CD14-positive monocyte (primary cell): ENCODE data around the gene ULK3. TPM values are rescaled to one million over a fixed set of nuclear protein-coding genes. Genes with fewer than 3 reads are reported as not detected.

Experiments
- DNase-seq, 3 donors: peaks; one replicate each; pipeline ENCODE4 v3.0.0-alpha.2; 2011 to 2022
- H2AFZ ChIP-seq: 2 replicates; pipeline ENCODE4 v1.6.0; 2012; ENCODE audit warnings: mild to moderate bottlenecking, low read depth, low read length, inconsistent platforms; ENCODE audit not compliant: insufficient read depth, poor library complexity, severe bottlenecking
- H3K27ac ChIP-seq, 2 donors: 1 replicate in 1 of 2; 2 replicates in 1 of 2; pipeline ENCODE4 v1.5.1; 2012 to 2013; ENCODE audit warnings: low read length in 2 of 2, control low read depth in 1 of 2, inconsistent platforms in 1 of 2, low read depth in 1 of 2, mild to moderate bottlenecking in 1 of 2
- H3K27me3 ChIP-seq, 2 donors: one replicate each; pipeline versions ENCODE4 v1.6.0 to v1.6.1; 2011 to 2013; ENCODE audit warnings: low read length in 2 of 2; ENCODE audit not compliant: control insufficient read depth in 2 of 2, insufficient read depth in 2 of 2
- H3K36me3 ChIP-seq, 2 donors: replicated peaks in 1 of 2; 1 replicate in 1 of 2; 2 replicates in 1 of 2; pipeline versions ENCODE4 v1.5.1 to v1.6.1; 2012 to 2013; ENCODE audit warnings: low read length in 2 of 2, control low read depth in 1 of 2, inconsistent platforms in 1 of 2, mild to moderate bottlenecking in 1 of 2; ENCODE audit not compliant: insufficient read depth in 2 of 2, control insufficient read depth in 1 of 2
- H3K4me1 ChIP-seq, 2 donors: 1 replicate in 1 of 2; 2 replicates in 1 of 2; pipeline versions ENCODE4 v1.5.1 to v1.6.1; 2012 to 2013; ENCODE audit warnings: low read length in 2 of 2, control low read depth in 1 of 2, inconsistent platforms in 1 of 2, mild to moderate bottlenecking in 1 of 2, moderate library complexity in 1 of 2; ENCODE audit not compliant: insufficient read depth in 2 of 2, control insufficient read depth in 1 of 2
- H3K4me2 ChIP-seq: replicated peaks from 2 replicates; pipeline ENCODE3; 2012; ENCODE audit warnings: low read length, moderate library complexity, mild to moderate bottlenecking; ENCODE audit not compliant: poor library complexity, severe bottlenecking; ENCODE audit errors: extremely low read depth
- H3K4me3 ChIP-seq, 3 experiments: fragments of 200-600 bp in 1 of 3; sonication (generic) in 1 of 3; replicated peaks in 1 of 3; 1 replicate in 2 of 3; 2 replicates in 1 of 3; pipeline ENCODE4 v1.5.1; 2011 to 2013; ENCODE audit warnings: low read length in 3 of 3, mild to moderate bottlenecking in 3 of 3, control low read depth in 2 of 3, low read depth in 2 of 3, inconsistent platforms in 1 of 3, moderate library complexity in 1 of 3
- H3K79me2 ChIP-seq: 2 replicates; pipeline ENCODE4 v1.6.0; 2012; ENCODE audit warnings: mild to moderate bottlenecking, control low read depth, inconsistent platforms, low read length, moderate library complexity; ENCODE audit not compliant: insufficient read depth
- H3K9ac ChIP-seq: 2 replicates; pipeline ENCODE4 v1.6.0; 2017; ENCODE audit warnings: low read length, mild to moderate bottlenecking; ENCODE audit not compliant: insufficient read depth, poor library complexity, severe bottlenecking
- H3K9me3 ChIP-seq, 2 donors: replicated peaks in 1 of 2; 1 replicate in 1 of 2; 2 replicates in 1 of 2; pipeline versions ENCODE4 v1.5.1 to v1.6.1; 2012 to 2013; ENCODE audit warnings: low read length in 2 of 2, control low read depth in 1 of 2; ENCODE audit not compliant: control insufficient read depth in 1 of 2, insufficient read depth in 1 of 2
- H4K20me1 ChIP-seq: 2 replicates; pipeline ENCODE4 v1.6.0; 2012; ENCODE audit warnings: mild to moderate bottlenecking, low read length, control low read depth, moderate library complexity; ENCODE audit not compliant: insufficient read depth
- H3K27ac Mint-ChIP-seq, 7 donors: one replicate each; pipeline ENCODE4 v1.8.0; 2020; ENCODE audit warnings: mild to moderate bottlenecking in 7 of 7, mixed read lengths in 7 of 7, moderate library complexity in 6 of 7, inconsistent platforms in 2 of 7
- H3K27me3 Mint-ChIP-seq, 3 donors: one replicate each; pipeline ENCODE4 v1.8.0; 2021 to 2022; ENCODE audit warnings: low read depth in 3 of 3, mild to moderate bottlenecking in 3 of 3, mixed read lengths in 3 of 3, moderate library complexity in 3 of 3, inconsistent platforms in 1 of 3
- H3K36me3 Mint-ChIP-seq, 2 donors: one replicate each; pipeline ENCODE4 v1.8.0; 2020; ENCODE audit warnings: mixed read lengths in 2 of 2, inconsistent platforms in 1 of 2, mild to moderate bottlenecking in 1 of 2
- H3K4me1 Mint-ChIP-seq: one replicate; pipeline ENCODE4 v1.8.0; 2020; ENCODE audit warnings: mild to moderate bottlenecking, mixed read lengths
- H3K4me3 Mint-ChIP-seq, 2 donors: one replicate each; pipeline ENCODE4 v1.8.0; 2020; ENCODE audit warnings: mild to moderate bottlenecking in 2 of 2, mixed read lengths in 2 of 2, moderate library complexity in 1 of 2
- H3K9me3 Mint-ChIP-seq, 7 donors: one replicate each; pipeline ENCODE4 v1.8.0; 2020 to 2022; ENCODE audit warnings: mixed read lengths in 7 of 7, mild to moderate bottlenecking in 6 of 7, moderate library complexity in 6 of 7, inconsistent platforms in 2 of 7
- CTCF ChIP-seq: fragments of 200-600 bp; IDR thresholded peaks from one replicate; pipeline ENCODE4 v1.8.0; 2022; ENCODE audit warnings: antibody characterized with exemption, mild to moderate bottlenecking
- WGBS: methylation state at CpG from one replicate; pipeline ENCODE4 v1.1.5; 2013; ENCODE audit warnings: missing lambda C conversion rate; ENCODE audit not compliant: insufficient coverage; 5-methylcytosine and 5-hydroxymethylcytosine counted together
- intact Hi-C, 2 donors: fragments of 100-400 bp; cut with micrococcal nuclease; formaldehyde crosslinking; loops; one replicate each; pipeline versions ENCODE4 v1.15.0 to v1.15.1; 2023
- polyA plus RNA-seq, 3 donors: library from polyadenylated mRNA; depleted of rRNA in 1 of 3; unstranded in 2 of 3; stranded (reverse) in 1 of 3; fragments of 300-500 nt in 2 of 3; fragments of >200 nt in 1 of 3; fragmentation: Illumina TruSeq in 2 of 3; gene quantifications; 1 replicate in 2 of 3; 2 replicates in 1 of 3; pipeline ENCODE4 v1.2.3, GENCODE V29; 2012 to 2021

ULK3 gene
- polyA plus RNA-seq, 3 donors, result 9.4 to 58.7 (median 16.0) TPM

- Histone ChIP-seq H3K9ac (no peak overlapping the region), H3K4me3 (no peak overlapping the region), H3K4me1 (peaks cover 14 to 22% of the 10 kb centered on the region in 2 donors), H3K9me3 (no peaks in the 10 kb centered on the region), H3K27ac (no peak overlapping the region), H3K36me3 (peaks cover 9 to 34% of the 10 kb centered on the region in 2 donors), H3K4me2 (no peak overlapping the region), H3K79me2 (peaks cover 2% of the 10 kb centered on the region), H3K27me3 (no peaks in the 10 kb centered on the region), H4K20me1 (peaks cover 20% of the 10 kb centered on the region), H2AFZ (no peak overlapping the region)
- 89% methylated on average over 5 of the region's 11 CpGs for WGBS
- no peak for DNase-seq
- peaks cover 0 to 3% (median 0%) of the 10 kb centered on the region in 3 donors for H3K27me3 Mint-ChIP-seq
- H3K4me3 Mint-ChIP-seq, result no peak overlapping the region
- TF ChIP-seq CTCF, result no peak
- peaks cover 0 to 2% (median 0%) of the 10 kb centered on the region in 7 donors for H3K9me3 Mint-ChIP-seq
- H3K27ac Mint-ChIP-seq, result no peak overlapping the region
- H3K4me1 Mint-ChIP-seq, result peaks cover 23% of the 10 kb centered on the region
- H3K36me3 Mint-ChIP-seq, result peaks cover 14 to 40% of the 10 kb centered on the region in 2 donors
- intact Hi-C loops, result no loop called here
Measured at GRCh38 chr15:74838746-74839525, 4.0 kb downstream of the ULK3 start.

GRCh38 chr15:74838137-74838516 is 4.8 kb downstream of the ULK3 start:
- no peak overlapping the region for H3K9ac ChIP-seq

More at GRCh38 chr15:74838137-74838516, 4.8 kb downstream of the ULK3 start:
- no peak overlapping the region for H3K27ac ChIP-seq
- peaks cover 6 to 13% of the 10 kb centered on the region in 2 donors for H3K4me1 ChIP-seq
- no peak for TF ChIP-seq CTCF
- Mint-ChIP-seq H3K27ac (no peak overlapping the region), H3K36me3 (peaks cover 14 to 40% of the 10 kb centered on the region in 2 donors), H3K9me3 (peaks cover 0 to 2% (median 0%) of the 10 kb centered on the region in 7 donors), H3K4me3 (no peak overlapping the region), H3K4me1 (peaks cover 19% of the 10 kb centered on the region), H3K27me3 (peaks cover 0 to 3% (median 0%) of the 10 kb centered on the region in 3 donors)
- no peak for DNase-seq
- peaks cover 9 to 34% of the 10 kb centered on the region in 2 donors for H3K36me3 ChIP-seq
- no peak overlapping the region for H2AFZ ChIP-seq
- H3K4me2 ChIP-seq, result no peak overlapping the region
- H3K79me2 ChIP-seq, result peaks cover 2% of the 10 kb centered on the region
- no peak overlapping the region for H3K4me3 ChIP-seq
- peaks cover 13% of the 10 kb centered on the region for H4K20me1 ChIP-seq
- intact Hi-C loops, result no loop called here
- no peaks in the 10 kb centered on the region for H3K9me3 ChIP-seq
- no peaks in the 10 kb centered on the region for H3K27me3 ChIP-seq
- WGBS, result no CpG with 5 or more reads among the region's 10 CpGs
